NCI-H510A treated with DMSO at 0.1 percent for 48 hours (cell line): ENCODE results near the gene SH3PXD2A.
A peak's percentile ranks its signal among the peaks of the same experiment; 100 is the strongest.
"Not testable (repeated sequence)": the region's sequence is repeated elsewhere in the genome, so short reads cannot be mapped to it uniquely, and the experiment has no call there.

Experiments used
- DNase-seq: peaks from one replicate; lab custom pipeline; 2025; lab: John Stamatoyannopoulos, UW

SH3PXD2A gene

GRCh38 chr10:103619424-103620351, 235.7 kb downstream of the SH3PXD2A start:
- DNase-seq = no peak

DNA sequence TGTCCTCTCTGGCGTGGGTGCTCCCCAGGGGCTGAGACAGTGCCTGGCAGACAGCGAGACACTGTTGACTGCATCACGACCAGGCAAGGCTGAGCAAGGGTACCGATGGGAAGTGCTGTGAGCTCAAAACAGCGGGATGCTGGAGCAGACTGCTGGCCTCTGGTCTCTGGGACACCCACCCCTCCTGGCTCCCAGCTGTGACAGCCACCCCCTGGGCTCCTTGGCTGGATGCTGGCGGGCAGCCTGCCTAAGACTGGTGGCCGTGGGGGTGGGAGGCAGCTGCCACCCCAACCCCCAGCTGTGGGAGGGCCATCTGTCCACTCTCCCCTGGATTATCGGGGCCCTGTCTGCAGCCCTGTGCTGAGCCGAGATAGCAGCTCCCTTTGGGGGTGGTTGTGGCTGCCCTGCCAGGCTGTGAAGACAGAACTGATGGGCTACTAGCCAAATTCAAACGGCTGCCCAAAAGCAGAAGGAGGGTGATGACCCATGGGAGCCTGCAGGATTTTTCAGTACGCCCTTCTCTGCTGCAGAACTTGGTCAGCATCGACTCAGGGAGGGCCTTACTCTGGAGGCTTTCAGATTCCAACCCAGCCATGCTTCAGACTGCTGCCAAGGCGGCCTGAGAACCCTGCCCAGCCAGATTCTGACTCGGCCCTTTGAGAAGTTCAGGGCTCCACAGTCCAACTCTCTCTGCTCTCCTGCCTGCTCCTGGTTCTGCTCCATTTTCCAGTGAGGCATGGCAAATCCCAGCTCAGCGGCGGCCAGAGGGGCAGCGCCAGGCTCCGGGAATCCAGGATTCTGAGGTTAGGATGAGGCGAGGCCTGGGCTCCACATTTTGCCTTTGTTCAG, 236.6 kb downstream of the SH3PXD2A start:
- DNase-seq = no peak

DNA sequence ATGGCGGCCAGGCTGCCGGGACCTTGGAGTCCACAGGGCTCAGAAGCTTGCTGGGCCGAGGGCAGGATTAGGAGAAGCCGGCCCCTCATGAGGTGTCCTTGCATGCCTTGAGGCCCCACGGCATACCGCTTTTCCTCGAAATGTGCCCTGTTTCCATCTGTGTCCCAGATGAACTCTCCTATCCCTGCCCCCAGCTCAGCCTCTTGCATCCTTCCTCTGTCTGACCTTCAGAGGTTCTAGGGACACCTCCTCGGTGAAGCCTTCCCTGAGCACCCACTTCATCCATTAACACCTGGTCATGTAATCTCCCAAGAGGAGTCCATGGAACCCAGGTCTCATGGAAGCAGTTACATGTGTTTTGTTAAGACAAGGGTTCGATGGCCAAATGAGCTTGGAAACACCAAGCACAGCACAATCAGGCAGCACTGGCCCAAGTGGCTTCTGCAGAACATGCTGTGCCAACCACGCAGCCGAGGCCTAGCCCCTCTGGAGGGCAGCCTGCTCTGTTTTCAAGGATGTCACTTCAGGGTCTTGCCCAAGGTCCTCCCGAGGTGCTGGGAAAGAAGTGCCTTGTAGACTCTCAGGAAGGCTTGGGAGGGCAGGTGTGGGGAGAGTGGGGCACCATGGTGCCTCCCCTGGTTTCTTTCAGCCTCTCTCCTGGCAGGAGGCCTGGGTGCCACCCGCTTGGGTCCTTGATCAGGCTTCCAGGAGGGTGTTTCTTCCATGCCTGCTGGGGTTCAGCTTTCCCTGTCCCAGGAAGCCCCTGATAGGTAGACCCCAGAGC, 237.6 kb downstream of the SH3PXD2A start:
- no peak for DNase-seq

- DNase-seq = no peak
Observed at GRCh38 chr10:103616705-103617601, 238.4 kb downstream of the SH3PXD2A start.

DNA sequence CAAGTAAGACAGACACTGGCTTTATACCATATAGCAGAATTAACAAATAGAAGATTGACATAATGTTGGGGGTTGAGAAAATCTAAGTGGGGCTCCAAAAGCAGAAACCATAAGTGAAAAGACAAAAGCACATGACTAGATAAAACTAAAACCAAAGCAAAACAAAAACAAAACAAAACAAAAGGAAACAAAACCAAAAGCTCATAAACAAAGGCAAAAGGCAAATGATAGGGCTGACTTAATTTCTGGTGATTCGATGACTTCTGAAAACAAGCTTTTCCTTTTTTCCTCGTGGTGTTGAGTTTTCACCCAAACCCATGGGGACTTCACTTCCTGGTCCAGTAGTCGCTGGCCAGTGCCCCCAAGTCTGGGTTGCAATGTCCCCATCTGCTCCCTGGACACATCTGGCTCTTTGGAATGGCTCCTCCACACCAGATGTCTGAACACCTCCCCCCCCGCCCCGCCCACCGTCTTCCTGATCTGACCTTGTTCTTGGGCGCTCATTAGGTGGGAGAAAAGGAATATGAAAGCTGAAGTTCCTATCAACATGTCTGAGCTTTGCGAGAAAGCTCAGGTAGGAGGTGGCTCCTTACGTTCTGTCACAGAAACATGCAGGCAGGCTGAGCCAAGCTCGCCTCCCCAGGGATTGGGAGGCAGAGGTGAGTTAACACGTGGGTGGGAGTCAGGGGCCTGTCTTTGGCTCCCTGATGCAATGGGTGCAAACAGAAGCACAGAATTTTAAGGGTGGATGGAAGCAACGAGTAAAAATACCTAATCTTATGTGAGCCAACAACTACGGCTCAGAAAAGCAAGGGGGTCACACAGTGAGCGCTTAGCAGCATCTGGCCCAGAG, 240.8 kb downstream of the SH3PXD2A start:
- no peak for DNase-seq

DNA sequence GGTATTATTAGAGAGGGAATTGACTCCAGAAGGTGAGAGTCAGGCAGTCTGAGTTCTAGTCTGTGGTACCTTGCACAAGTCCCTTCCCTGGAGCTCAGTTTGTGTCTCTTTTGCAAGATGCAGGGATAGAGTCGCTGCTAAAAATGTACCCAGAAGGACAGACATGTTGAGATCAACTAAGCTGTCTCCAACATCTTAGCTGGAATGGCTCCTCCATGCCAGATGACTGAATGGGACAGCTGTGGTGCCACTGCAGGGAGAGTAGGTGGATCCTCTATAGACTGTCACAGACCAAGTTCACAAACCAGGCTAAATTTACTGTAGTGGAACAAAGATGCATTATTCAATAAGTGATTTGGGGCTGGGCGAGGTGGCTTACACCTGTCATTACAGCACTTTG, 241.8 kb downstream of the SH3PXD2A start:
- no peak for DNase-seq

DNA sequence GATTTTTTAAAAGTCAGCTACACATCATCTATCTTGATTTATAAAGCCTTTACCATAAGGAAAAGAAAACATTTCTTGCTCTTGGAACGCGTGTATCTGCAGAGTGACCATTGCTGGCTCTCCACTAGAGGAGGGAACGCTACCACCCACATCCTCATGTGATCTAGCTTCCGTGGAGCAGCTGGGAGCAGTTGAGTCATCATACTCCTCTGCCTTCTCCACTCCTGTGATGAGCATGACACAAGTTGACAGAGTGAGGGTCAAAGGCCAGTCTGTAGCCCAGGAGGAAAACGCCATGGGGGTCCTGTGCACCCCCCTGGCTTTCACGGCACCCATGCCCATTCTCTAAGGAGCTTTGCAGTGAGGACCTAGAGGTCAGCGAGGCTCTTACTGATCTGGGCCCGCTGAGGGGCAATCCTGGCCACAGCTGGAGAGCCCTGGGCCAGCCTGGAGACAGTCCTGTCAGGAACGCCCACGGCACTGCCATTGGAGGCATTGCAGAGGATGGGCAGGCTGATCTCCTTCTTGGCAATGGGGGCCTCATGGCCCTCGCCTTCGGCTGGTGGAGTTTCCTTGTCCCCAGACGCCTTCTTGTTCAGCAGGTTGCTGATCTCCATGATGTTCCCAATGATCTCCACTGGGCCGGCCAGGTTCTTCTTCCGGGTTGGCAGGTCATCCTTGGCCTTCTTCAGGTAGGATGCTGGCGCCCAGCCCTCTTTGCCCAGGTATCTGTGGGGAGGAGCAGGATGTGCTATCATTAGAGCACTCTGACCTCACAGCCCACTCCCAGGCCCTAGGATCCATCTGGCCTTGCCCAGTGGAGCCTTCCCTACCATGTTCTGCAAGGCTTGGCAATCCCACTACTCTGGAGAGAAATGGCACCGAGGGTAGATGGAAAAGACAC, 242.7 kb downstream of the SH3PXD2A start:
- no peak for DNase-seq

- no peak for DNase-seq
Observed at GRCh38 chr10:103610921-103611511, 244.4 kb downstream of the SH3PXD2A start.

DNA sequence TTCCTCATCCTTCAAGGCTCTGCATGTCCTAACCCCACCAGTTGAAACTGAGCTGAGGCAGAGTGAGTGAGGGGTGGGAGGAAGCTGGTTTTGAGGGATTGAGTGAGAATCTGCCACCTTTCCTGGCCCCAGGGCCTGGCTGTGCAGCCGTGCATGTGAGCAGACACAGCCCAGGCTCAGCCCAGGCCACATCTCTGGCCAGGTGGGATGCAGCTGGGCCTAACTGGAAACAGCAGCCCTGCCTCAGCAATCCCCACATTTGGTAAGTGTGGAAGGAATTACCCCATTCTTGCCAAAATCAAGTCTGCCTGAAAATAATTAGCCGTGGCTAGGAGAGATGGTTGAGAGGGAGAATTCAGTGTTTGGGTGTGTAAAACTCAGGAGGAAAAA, 245.3 kb downstream of the SH3PXD2A start:
- DNase-seq = no peak

GRCh38 chr10:103609231-103610082, 245.9 kb downstream of the SH3PXD2A start:
- DNase-seq = no peak

DNA sequence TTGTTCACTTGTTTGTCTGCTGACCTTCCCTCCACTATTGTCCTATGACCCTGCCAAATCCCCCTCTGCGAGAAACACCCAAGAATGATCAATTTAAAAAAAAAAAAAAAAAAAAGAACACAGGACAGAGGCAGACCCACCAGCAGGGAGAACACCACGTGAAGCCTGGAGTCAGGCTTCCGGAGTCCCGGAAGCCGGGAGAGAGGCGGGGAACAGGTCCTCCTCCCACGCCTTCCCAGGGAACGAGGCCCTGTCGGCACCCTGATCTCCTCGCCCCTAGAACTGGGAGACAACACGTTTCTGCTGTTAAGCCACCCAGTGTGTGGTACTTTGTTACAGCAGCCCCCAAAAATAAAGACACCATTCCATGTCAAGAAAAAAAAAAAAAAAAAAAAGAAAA, 247.3 kb downstream of the SH3PXD2A start:
- not testable (repeated sequence) for DNase-seq

DNA sequence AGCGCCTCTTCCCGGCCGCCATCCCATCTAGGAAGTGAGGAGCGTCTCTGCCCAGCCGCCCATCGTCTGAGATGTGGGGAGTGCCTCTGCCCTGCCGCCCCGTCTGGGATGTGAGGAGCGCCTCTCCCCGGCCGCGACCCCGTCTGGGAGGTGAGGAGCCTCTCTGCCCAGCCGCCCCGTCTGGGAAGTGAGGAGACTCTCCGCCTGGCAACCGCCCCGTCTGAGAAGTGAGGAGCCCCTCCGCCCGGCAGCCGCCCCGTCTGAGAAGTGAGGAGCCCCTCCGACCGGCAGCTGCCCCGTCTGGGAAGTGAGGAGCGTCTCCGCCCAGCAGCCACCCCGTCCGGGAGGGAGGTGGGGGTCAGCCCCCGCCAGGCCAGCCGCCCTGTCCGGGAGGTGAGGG, 248.3 kb downstream of the SH3PXD2A start:
- DNase-seq = not testable (repeated sequence)

GRCh38 chr10:103606097-103606438, 249.3 kb downstream of the SH3PXD2A start:
- DNase-seq = not testable (repeated sequence)

DNA sequence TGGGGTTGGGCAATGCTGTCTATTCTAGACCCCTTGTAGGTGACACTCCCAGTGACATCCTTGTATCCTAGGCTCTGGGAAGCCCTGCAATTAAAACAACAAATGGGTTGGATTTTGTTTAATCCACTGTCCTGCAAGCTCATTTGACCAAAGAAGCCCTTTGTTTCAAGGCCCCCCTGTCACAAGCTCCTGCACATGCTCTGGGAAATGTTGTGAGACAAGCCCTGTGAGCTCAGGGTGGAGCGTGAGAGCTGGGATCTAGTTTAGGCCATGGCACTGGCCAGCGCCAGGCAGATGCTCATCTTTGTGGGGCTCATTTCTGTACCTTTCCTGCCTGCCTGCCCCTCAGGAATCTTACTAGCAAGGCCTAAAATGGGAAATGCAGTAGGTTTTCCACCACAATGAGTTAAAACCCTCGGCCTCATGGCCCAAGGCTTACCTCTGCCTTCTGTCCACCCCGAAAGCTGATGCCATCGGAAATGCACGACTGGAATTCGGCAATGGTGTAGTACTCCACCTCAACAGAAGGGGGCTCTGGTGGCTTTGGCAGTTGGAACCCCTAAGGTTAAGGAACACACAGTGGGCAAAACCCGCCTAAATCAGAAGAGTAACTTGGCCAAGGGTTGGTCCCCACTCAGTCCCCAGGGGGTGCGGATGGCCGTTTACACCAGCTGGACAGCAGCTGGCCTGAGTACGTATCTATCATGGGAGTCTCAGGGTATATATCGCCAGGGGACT, 249.8 kb downstream of the SH3PXD2A start:
- DNase-seq = peak; percentile 14

DNA sequence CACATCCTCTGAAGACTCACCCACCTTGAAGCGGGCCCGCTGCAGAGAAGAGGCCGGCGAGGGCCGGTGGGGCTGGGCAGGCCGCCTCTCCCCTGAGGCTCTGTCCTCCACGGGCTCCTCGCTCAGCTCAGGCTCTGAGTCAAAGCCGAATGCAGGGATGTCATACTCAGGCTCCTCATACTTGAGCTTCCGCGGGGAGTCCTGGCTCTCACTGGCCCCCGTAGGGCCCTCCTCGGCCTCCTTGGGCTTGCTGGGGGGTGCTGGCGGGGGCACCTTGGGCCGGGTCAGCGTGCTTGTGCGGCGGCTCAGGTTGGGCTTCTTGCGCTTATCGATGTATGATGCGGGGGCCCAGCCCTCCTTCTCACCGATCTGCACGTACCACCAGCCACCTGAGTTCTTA, 252.0 kb downstream of the SH3PXD2A start:
- DNase-seq = no peak

DNA sequence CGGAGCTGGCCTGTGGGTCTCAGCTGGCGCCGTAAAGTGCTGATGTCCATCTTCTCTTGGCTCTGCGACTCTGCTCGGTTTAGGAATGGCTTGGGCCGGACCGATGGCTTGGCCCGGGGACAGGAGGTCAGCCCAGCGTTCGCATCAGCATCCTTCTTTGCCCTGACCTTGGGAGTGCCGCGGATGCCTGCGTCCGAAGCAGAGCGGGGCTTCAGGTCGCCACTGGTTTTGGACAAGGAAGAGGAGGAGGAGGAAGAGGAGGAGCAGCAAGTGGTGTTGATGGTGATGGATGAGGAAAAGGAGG, 252.6 kb downstream of the SH3PXD2A start:
- no peak for DNase-seq
